HG02798 (cell line): ENCODE results near the gene DYSF.

Source experiments
- ATAC-seq: cut with Tn5 transposase; IDR thresholded peaks from one replicate; pipeline ENCODE4 v1.9.1; 2021; ENCODE audit warnings: mild to moderate bottlenecking; ENCODE audit not compliant: unreplicated experiment, poor library complexity

DYSF gene

GRCh38 chr2:71696381-71696780 is 243.0 kb downstream of the DYSF start:
- ATAC-seq, result no peak

- ATAC-seq, result no peak
Observed at GRCh38 chr2:71697106-71698004, 244.0 kb downstream of the DYSF start.

DNA sequence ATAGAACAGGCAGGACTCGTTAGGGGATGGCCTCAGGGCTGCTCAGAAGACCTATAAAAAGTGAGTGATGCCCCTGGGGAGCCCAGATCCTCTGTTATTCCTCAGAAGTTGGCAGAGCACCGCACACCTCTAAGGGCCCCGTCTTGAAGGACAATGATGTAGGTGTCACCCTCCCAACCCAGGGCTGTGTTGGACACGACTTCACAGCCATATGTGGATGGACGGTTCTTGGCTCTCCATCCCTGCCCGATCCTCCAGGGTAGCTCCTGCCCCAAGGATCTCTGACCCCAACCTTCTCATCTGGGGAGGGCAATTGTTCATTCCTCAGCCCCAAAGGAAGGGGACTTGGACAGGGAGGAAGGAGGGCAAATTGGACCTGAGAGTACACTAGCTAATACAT is 246.1 kb downstream of the DYSF start:
- ATAC-seq, result no peak

- no peak for ATAC-seq
Observed at GRCh38 chr2:71700041-71700657, 246.8 kb downstream of the DYSF start.

GRCh38 chr2:71700658-71701397 is 247.5 kb downstream of the DYSF start:
- ATAC-seq, result no peak

GRCh38 chr2:71702071-71702970 is 249.0 kb downstream of the DYSF start:
- ATAC-seq, result no peak

GRCh38 chr2:71702971-71703898 is 249.9 kb downstream of the DYSF start:
- no peak for ATAC-seq

GRCh38 chr2:71704131-71704561 is 250.8 kb downstream of the DYSF start:
- no peak for ATAC-seq

DNA sequence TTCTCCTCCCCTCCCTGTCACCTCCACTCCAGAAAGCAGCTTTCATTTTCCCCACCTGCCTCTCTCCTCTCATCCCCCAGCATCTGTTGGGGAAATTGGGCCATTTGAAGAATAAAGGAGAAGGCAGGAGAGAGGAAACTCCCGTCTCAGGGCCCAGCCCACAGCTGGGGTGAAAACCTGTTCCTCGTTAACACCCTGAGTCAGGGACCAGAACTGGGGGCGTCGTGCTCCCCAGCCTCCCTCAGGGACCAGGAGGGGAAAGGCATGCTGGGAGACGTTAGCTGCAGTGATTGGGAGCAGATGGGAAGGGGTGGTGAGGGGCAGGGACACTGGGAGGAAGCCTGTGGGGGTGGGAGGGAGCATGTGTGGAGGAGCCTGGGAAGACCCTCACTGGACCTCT is 251.3 kb downstream of the DYSF start:
- no peak for ATAC-seq

- no peak for ATAC-seq
Observed at GRCh38 chr2:71705171-71705960, 252.0 kb downstream of the DYSF start.

DNA sequence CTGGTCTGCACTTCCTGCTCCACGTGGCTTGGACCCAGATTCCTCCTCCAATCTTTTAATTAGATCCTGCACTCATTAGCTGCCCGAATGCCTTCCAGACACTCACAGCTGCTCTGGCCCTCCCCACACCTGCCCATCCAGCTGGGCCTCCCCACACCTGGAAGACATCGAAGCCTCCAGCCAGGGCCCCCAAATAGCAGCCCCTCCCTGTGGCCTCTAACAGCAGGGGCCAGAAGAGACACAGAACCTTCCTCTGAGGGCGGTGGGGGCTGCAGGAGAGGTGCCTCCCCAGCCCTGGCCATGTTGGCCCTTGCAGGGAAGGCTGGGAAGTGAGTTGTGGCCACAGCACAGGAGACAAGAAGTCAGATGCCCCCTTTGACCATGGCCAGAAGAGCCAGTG is 252.8 kb downstream of the DYSF start:
- ATAC-seq, result no peak

- ATAC-seq, result no peak
Observed at GRCh38 chr2:71706836-71707235, 253.5 kb downstream of the DYSF start.

DNA sequence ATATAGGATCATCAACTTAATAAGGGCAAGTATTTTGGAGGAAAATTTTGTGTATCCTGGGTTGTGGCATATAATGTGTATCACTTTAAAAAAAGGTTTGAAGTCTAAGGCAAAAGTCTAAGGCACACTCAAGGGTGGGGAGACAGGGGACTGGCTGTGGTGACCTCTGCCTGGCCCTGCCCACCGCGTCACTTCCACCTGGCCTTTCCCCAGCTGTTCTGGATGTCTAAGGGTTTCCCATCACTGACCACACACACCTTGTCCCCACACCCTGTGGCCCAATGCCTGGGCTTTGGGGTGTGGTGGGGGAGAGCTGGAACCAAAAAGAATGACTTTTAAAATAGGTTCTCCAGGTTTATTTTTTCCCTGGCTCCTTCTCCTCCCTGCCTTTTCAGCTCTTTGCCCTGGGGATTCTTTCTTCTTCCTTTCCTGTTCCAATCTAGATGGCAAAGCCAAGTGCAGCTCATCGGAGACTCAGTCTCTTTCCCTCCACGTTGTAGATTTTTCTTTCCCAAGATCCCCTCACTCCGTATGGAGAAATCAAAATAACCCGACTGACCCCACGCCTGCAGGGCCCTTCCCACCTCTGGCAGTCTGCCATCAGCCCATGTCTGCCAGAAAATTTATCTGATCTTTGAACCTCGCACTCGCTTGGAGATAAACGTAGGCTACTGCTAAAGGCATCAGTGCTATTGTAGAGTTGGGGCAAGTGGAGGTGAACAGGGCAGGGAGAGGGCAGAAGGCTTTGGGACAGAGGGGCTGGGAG is 257.2 kb downstream of the DYSF start:
- no peak for ATAC-seq

- no peak for ATAC-seq
Observed at GRCh38 chr2:71711133-71711855, 257.9 kb downstream of the DYSF start.

GRCh38 chr2:71712158-71712818 is 258.9 kb downstream of the DYSF start:
- ATAC-seq, result no peak
